ENCODE results near the gene TENT5C.

TENT5C gene

DNA sequence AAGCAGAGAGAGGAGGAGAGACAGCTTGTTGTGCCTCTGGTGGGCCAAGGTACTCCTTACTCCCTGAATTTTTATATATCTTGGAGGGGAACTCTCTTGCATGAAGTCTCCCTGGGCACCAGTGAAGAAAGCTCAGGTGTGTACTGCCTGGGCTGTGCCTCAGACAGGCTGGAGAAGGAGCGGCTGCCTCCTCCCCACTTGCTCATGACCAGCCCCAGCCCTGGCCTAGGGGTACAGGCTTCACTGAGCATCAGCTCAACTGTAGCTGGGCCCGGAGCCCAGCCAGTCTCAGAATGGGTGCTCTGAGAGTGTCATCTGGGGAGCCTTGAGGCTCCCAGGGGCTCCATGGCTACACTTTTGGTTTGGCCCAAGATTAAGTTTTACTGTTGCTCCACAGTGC, 44.8 kb upstream of the TENT5C start:
- no peak overlapping the region for H3K4me3 ChIP-seq (ENCODE audit: low read length, poor library complexity, severe bottlenecking)
- H3K36me3 ChIP-seq (ENCODE audit: insufficient read depth, low read length), result no peaks in the 10 kb centered on the region
- no peaks in the 10 kb centered on the region for H3K9me2 ChIP-seq (replicated peaks; ENCODE audit: low read depth, low read length)
- no peaks in the 10 kb centered on the region for H3K79me2 ChIP-seq (ENCODE audit: insufficient read depth, low read length)
- no peaks in the 10 kb centered on the region for H4K20me1 ChIP-seq (ENCODE audit: insufficient read depth, low read length, poor library complexity, severe bottlenecking)
- no peaks in the 10 kb centered on the region for H3F3A ChIP-seq (ENCODE audit: low read depth)
- H3K9me3 ChIP-seq (ENCODE audit: insufficient read depth, low read depth, low read length), result no peaks in the 10 kb centered on the region
- H2AFZ ChIP-seq (ENCODE audit: low read length), result no peak overlapping the region
- TF ChIP-seq EZH2phosphoT487 (IDR thresholded peaks at IDR 0.05; ENCODE audit: borderline replicate concordance), result no peak
- TF ChIP-seq, protein P1, sequence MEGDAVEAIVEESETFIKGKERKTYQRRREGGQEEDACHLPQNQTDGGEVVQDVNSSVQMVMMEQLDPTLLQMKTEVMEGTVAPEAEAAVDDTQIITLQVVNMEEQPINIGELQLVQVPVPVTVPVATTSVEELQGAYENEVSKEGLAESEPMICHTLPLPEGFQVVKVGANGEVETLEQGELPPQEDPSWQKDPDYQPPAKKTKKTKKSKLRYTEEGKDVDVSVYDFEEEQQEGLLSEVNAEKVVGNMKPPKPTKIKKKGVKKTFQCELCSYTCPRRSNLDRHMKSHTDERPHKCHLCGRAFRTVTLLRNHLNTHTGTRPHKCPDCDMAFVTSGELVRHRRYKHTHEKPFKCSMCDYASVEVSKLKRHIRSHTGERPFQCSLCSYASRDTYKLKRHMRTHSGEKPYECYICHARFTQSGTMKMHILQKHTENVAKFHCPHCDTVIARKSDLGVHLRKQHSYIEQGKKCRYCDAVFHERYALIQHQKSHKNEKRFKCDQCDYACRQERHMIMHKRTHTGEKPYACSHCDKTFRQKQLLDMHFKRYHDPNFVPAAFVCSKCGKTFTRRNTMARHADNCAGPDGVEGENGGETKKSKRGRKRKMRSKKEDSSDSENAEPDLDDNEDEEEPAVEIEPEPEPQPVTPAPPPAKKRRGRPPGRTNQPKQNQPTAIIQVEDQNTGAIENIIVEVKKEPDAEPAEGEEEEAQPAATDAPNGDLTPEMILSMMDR (conservative IDR thresholded peaks at IDR 0.05; ENCODE audit: low read length), result no peak
- peaks cover 6% of the 10 kb centered on the region for H3K4me1 ChIP-seq (ENCODE audit: insufficient read depth, low read length, poor library complexity, severe bottlenecking)
- no peaks in the 10 kb centered on the region for H3K27me3 ChIP-seq (ENCODE audit: insufficient read depth, low read length, poor library complexity, severe bottlenecking)
- H3K9ac ChIP-seq (ENCODE audit: low read depth, low read length, poor library complexity, severe bottlenecking), result no peak overlapping the region
- no peak overlapping the region for H3K4me2 ChIP-seq (ENCODE audit: low read depth, low read length, poor library complexity, severe bottlenecking)

DNA sequence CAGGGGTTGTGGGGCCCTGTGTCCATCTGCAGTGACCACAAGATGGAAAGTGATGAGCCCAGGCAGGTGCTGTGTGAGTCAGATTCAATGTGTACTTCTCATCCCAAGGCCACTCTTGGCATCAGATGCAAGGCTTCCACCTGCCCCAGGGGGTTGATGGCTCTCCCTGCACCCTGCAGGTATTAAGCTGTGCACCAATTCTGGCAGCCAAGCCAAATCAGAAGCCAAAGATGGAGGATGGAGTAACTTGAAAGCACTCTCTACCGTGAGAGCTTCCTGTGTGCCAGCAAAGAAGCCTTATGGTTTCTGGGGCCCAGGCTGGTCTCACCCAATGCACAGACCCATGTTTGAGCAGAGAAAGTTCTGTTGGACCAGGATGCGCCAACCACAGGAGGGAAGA, 44.3 kb upstream of the TENT5C start:
- peaks cover 3% of the 10 kb centered on the region for H3K4me1 ChIP-seq (ENCODE audit: insufficient read depth, low read length, poor library complexity, severe bottlenecking)
- H2AFZ ChIP-seq (ENCODE audit: low read length), result no peak overlapping the region
- H3K9me3 ChIP-seq (ENCODE audit: insufficient read depth, low read depth, low read length), result no peaks in the 10 kb centered on the region
- no peaks in the 10 kb centered on the region for H3K27me3 ChIP-seq (ENCODE audit: insufficient read depth, low read length, poor library complexity, severe bottlenecking)
- H3F3A ChIP-seq (ENCODE audit: low read depth), result no peaks in the 10 kb centered on the region
- no peaks in the 10 kb centered on the region for H4K20me1 ChIP-seq (ENCODE audit: insufficient read depth, low read length, poor library complexity, severe bottlenecking)
- no peaks in the 10 kb centered on the region for H3K79me2 ChIP-seq (ENCODE audit: insufficient read depth, low read length)
- no peak overlapping the region for H3K9ac ChIP-seq (ENCODE audit: low read depth, low read length, poor library complexity, severe bottlenecking)
- TF ChIP-seq, protein P1 (conservative IDR thresholded peaks at IDR 0.05; ENCODE audit: low read length), result no peak
- TF ChIP-seq EZH2phosphoT487 (IDR thresholded peaks at IDR 0.05; ENCODE audit: borderline replicate concordance), result no peak
- no peaks in the 10 kb centered on the region for H3K36me3 ChIP-seq (ENCODE audit: insufficient read depth, low read length)
- H3K9me2 ChIP-seq (replicated peaks; ENCODE audit: low read depth, low read length), result no peaks in the 10 kb centered on the region
- no peak overlapping the region for H3K4me3 ChIP-seq (ENCODE audit: low read length, poor library complexity, severe bottlenecking)
- H3K4me2 ChIP-seq (ENCODE audit: low read depth, low read length, poor library complexity, severe bottlenecking), result no peak overlapping the region

DNA sequence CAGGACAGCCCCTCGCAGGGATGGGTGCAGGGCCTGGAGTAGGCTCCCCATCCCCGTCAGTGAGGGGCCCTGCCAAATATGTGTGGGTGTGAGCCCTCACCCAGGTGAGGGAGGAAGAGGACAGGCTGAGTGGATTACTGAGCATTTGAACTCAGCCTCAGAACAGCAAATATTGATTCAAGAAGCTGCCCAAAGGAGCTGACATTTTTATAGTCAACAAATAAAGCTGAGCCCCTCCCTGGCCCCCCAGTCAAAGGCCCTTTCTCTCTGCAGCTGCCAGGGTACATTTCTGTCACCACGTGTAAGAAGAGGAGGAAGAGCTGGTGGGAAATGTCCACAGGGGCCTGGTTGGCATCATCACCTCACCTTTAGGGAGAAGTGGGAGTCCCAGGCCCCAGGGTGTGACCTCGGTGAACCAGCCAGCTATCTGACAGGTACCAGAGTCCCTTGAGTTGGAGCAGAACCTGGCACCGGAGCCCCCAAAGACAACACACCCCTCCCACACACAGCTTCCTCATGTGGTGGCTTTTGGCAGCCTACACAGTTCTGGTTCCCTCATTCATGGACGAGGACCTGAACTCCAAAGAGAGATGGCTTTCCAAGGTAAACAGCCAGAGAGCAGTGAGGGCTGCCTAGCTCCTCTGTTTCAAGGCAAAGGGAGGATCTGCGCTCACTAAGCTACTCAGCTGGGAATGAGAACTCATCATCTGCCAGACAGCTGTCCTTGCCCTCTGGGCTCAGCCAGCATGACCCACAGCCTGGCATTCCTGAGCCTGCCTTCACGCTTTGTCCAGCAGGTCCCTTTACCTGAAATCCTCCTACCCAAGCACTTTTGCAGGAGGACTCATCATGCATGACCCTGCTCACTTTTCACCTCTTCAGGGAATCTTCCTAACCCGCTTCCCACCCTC, 43.0 kb upstream of the TENT5C start:
- Histone ChIP-seq H3K36me3 (ENCODE audit: insufficient read depth, low read length) (no peaks in the 10 kb centered on the region), H2AFZ (ENCODE audit: low read length) (no peak overlapping the region), H3F3A (ENCODE audit: low read depth) (no peaks in the 10 kb centered on the region), H3K9ac (ENCODE audit: low read depth, low read length, poor library complexity, severe bottlenecking) (no peak overlapping the region), H3K9me3 (ENCODE audit: insufficient read depth, low read depth, low read length) (no peaks in the 10 kb centered on the region), H3K79me2 (ENCODE audit: insufficient read depth, low read length) (no peaks in the 10 kb centered on the region), H3K4me3 (ENCODE audit: low read length, poor library complexity, severe bottlenecking) (no peak overlapping the region), H4K20me1 (ENCODE audit: insufficient read depth, low read length, poor library complexity, severe bottlenecking) (no peaks in the 10 kb centered on the region), H3K27me3 (ENCODE audit: insufficient read depth, low read length, poor library complexity, severe bottlenecking) (no peaks in the 10 kb centered on the region), H3K9me2 (replicated peaks; ENCODE audit: low read depth, low read length) (no peaks in the 10 kb centered on the region), H3K4me2 (ENCODE audit: low read depth, low read length, poor library complexity, severe bottlenecking) (no peak overlapping the region), H3K4me1 (ENCODE audit: insufficient read depth, low read length, poor library complexity, severe bottlenecking) (peaks cover 3% of the 10 kb centered on the region)
- no peak for TF ChIP-seq EZH2phosphoT487 (IDR thresholded peaks at IDR 0.05; ENCODE audit: borderline replicate concordance)
- TF ChIP-seq, protein P1 (conservative IDR thresholded peaks at IDR 0.05; ENCODE audit: low read length), result no peak
